ENCODE results near the gene UBE2M.
"Not testable (repeated sequence)": the region's sequence is repeated elsewhere in the genome, so short reads cannot be mapped to it uniquely, and the experiment has no call there.

DNA sequence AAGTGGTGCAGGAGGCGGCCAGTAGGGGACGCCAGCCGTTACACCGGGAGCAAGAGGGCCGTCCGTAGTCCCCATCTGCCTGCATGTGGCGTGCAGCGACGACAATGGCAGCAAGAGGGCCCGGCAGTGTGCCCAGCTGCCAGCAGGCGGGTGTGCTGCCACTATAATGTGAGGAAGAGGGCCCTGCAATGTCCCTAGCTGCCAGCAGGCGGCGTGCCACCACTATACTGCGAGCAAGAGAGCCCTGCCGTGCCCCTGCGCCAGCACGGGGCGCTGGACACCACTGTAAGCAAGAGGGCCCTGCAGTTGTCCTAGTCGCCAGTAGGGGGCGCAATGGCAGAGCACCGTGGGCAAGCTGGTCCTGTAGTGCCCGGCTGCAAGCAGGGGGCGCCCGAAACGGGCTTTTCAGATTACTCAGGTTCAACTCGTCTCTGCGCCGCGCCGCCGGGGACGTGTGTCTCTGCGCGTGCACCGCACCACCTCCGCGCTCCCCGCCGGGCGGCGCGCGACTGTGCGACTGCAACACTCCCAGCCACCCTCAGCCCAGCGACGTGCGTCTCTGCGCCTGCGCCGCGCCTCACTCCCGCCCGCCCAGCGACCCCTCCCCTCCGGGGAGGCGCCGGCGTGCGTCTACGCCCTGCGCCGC, 48.0 kb upstream of the UBE2M start:
- TF ChIP-seq, protein P1, sequence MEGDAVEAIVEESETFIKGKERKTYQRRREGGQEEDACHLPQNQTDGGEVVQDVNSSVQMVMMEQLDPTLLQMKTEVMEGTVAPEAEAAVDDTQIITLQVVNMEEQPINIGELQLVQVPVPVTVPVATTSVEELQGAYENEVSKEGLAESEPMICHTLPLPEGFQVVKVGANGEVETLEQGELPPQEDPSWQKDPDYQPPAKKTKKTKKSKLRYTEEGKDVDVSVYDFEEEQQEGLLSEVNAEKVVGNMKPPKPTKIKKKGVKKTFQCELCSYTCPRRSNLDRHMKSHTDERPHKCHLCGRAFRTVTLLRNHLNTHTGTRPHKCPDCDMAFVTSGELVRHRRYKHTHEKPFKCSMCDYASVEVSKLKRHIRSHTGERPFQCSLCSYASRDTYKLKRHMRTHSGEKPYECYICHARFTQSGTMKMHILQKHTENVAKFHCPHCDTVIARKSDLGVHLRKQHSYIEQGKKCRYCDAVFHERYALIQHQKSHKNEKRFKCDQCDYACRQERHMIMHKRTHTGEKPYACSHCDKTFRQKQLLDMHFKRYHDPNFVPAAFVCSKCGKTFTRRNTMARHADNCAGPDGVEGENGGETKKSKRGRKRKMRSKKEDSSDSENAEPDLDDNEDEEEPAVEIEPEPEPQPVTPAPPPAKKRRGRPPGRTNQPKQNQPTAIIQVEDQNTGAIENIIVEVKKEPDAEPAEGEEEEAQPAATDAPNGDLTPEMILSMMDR (IDR thresholded peaks at IDR 0.05; ENCODE audit: insufficient read depth, low read length, poor library complexity, severe bottlenecking) = not testable (repeated sequence)
- TF ChIP-seq EZH2phosphoT487 (conservative IDR thresholded peaks at IDR 0.05; ENCODE audit: low read length) = not testable (repeated sequence)
